ENCODE measurements around the gene GOLPH3L.
"Not testable (repeated sequence)": the region's sequence is repeated elsewhere in the genome, so short reads cannot be mapped to it uniquely, and the experiment has no call there.

The GOLPH3L gene

DNA sequence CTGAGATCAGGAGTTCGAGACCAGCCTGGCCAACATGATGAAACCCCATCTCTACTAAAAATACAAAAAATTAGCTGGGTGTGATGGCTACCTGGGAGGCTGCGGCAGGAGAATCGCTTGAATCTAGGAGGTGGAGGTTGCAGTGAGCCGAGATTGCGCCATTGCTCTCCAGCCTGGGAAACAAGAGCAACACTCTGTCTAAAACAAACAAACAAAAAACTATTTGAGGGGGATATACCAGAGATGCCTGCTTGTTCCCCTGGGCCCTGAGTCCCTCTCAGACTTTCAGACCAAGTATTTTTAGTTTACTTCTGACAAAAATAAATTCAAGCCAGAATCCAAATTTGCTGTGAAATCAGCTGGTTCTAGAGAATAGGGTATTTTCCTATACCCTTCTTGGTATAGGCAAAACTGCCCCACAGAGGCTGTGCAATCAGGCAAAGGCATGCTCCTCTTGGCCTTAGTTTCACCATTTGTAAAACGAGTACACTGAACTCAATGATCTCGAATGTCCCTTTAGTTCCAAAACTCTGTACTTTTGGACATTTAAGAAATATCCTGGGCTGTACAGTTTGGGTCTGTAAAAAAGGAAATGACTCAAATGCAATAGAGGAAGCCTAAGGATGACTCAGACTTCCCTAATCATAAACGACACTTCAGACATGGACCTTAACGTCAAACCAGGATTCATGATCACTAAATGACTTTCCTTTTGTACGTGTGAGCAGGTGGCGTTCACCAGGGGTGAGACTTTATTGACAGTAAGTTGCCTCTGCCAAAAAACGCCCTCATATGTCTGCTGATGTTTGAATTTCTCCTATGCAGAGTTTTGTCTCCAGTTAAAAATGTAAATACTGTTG lies 83.7 kb downstream of the GOLPH3L start:
- FAIRE-seq, result no peak

DNA sequence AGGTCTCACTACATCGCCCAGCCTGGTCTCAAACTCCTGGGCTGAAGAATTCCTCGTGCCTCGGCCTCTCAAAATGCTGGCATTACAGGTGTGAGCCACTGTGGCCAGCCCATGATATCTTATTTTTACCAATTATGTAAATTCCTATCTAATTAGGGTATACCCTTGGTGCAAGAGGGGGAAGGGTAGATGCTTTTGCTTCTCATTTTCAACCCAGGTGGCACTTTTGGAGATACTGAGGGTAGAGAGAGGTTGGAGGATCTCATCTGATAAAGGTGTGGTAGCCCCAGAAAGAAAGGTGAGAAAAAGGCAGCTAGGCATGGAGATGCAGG lies 85.0 kb downstream of the GOLPH3L start:
- no peak for FAIRE-seq

DNA sequence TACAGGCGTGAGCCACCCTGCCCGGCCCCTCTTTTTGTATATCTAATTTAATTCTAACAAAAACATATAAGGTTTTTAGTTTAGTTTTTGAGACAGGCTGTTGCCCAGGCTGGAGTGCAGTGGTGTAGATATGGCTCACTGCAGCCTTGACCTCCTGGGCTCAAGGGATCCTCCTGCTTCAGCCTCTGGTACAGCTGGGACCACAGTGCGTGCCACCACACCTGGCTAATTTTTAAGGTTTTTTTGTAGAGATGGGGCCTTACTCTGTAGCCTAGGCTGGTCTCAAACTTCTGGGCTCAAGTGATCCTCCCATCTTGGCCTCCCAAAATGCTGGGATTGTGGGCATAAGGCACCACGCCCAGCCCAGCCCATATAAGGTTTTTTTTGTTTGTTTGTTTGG lies 86.4 kb downstream of the GOLPH3L start:
- FAIRE-seq, result no peak

DNA sequence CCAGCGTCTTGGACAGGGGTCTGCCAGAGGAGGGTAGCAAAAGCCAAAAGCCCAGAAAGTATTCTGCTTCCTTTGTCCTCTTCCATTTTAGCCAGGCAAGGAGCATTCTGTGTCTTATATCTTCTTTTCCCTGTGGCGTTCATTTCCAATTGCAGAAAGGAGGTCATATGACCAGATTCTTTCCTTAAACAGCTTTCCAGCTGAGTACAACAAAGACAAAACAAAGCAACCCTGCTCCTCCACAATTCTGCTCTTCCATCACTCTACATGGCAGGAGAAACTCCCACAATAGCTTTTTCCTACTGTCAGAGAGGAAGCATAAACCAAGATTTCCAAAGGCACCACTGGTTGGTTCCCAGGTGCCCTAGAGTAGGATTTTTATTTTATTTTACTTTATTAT lies 87.2 kb downstream of the GOLPH3L start:
- FAIRE-seq, result no peak

DNA sequence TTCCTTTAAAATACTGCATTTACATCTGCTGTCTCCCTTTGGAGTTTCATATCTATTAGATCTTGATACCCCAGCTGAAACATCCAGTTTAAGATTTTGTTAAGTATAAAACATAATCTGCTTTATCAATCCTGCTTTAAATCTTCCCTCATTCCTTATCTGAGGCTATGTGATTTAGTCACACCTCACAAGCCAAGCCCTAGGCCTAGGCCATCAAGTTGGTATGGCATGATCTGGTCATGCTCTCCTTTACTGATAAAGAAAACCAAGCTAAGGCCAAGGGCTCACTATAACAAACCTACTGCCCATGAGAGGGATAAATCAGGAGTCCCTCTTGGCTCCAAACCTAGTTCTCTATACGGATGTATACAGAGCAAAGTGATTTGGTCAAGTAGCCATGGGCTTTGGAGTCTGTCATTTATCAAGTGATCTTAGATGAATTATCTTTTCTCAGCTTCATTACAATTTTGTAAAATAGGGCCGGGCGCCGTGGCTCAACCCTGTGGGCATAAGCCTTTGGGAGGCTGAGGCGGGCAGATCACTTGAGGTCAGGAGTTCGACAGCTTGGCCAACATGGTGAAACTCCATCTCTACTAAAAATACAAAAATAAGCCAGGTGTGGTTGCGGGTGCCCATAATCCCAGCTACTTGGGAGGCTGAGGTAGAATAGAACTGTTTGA lies 90.4 kb downstream of the GOLPH3L start:
- no peak for FAIRE-seq

DNA sequence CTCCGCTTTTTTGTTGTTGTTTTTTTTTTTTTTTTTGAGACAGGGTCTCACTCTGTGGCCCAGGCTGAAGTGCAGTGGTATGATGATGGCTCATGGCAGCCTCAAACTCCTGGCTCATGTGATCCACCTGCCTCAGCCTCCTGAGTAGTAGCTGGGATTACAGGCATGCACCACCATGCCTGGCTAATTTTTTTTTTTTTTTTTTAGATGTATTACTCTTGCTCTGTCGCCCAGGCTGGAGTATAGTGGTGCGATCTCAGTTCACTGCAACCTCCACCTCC lies 91.6 kb downstream of the GOLPH3L start:
- not testable (repeated sequence) for FAIRE-seq

DNA sequence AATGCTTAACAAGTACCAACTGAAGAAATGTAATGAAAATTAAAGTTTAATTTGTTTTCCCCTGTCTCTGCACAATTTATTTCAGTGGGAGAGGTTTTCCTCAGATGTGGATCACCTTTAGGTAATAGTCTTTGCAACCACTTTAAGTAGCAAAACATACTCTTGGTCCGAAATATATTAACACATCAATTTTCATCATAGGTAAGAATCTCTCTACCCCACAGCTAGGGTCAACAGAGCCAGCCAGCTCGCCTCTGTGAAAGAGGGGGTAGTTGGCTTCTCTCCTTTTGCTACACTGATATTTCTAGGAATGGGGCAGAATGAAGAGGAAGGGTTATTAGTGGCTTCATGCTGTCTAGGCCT lies 92.7 kb downstream of the GOLPH3L start:
- FAIRE-seq, result no peak

DNA sequence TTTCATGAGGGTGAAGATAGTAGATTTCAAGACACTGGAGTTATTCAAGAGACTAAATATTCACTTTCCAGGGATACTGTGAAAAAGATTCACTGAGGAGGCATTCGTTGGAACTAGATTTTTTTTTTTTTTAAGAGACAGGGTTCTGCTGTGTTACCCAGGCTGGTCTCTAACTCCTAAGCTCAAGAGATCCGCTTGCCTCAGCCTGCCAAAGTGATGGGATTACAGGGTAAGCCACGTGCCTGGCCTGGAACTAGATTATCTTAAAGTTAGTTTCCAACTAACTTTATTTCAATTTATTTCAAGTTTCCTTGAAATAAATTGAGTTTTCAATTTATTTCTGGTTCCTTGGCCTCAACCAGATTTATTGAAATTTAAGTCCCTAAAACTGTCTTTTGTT lies 93.2 kb downstream of the GOLPH3L start:
- no peak for FAIRE-seq

DNA sequence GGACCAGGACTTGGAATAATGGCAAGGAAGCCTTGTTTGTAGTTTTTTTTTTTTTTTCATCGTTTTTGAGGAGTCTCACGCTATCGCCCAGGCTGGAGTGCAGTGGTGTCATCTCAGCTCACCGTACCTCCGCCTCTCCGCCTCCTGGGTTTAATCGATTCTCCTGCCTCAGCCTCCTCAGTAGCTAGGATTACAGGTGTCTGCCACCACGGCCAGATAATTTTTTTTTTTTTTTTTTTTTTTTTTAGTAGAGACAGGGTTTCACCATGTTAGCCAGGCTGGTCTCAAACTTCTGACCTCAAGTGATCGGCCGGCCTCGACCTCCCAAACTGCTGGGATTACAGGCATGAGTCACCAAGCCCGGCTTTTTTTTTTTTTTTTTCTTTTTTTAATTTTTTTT lies 94.6 kb downstream of the GOLPH3L start:
- FAIRE-seq, result not testable (repeated sequence)

DNA sequence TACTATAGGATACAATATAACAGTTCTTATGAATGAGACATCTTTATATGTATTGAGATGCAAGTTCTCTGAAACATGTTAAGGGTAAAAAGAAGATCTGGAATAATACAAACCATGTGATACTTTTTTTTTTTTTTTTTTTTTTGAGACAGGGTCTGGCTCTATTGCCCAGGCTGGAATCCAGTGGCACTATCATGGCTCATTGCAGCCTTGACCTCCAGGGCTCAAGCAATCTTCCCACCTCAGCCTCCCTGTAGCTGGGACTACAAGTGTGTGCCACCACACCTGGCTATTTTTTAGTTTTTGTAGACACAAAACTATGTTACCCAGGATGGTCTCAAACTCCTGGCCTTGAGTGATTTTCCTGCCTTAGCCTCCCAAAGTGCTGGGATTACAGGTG lies 95.4 kb downstream of the GOLPH3L start:
- FAIRE-seq, result no peak

DNA sequence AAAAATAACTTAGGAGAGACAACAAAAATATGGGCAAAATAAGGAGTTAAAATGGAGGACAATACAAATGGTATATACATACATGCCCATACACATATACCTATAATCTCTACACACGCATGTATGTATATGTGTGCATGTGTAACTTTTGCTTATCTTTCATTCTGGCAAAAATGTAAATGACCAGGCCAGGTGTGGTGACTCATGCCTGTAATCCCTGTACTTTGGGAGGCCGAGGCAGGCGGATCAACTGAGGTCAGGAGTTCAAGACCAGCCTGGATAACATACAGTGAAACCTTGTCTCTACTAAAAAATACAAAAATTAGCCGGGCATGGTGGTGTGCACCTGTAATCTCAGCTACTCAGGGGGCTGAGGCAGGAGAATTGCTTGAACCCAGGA lies 98.6 kb downstream of the GOLPH3L start:
- not testable (repeated sequence) for FAIRE-seq

DNA sequence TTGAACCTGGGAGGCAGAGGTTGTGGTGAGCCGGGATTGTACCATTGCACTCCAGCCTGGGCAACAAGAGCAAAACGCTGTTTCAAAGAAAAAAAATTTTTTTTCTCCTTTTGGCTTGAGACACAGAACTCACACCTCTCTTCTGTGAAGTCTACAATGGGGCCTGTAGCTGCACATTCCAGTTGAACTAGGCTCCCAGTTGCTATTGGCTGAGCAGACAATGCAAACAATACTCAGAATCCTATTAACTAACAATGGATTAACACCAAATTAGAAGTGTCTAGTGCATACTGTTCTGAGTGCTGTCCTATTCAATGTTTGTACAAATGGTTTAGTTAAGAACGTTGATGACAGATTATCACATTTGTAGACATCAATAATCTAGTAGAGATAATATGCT lies 100.0 kb downstream of the GOLPH3L start:
- FAIRE-seq, result no peak

All from endometrium (tissue), 2 donors.